Rectal smooth muscle tissue (tissue), 1 donor: Measurements from ENCODE around the gene IL5.

Source experiments
- H3K27ac ChIP-seq: one replicate; pipeline ENCODE4 v1.7.0; 2013; ENCODE audit warnings: low read depth, low read length, inconsistent platforms
- H3K27me3 ChIP-seq: one replicate; pipeline ENCODE4 v1.7.0; 2013; ENCODE audit warnings: low read length; ENCODE audit not compliant: control insufficient read depth, insufficient read depth
- H3K36me3 ChIP-seq: one replicate; pipeline ENCODE4 v1.7.0; 2013; ENCODE audit warnings: low read length; ENCODE audit not compliant: control insufficient read depth, insufficient read depth
- H3K4me1 ChIP-seq: one replicate; pipeline ENCODE4 v1.7.0; 2013; ENCODE audit warnings: low read length; ENCODE audit not compliant: control insufficient read depth, insufficient read depth
- H3K4me3 ChIP-seq: one replicate; pipeline ENCODE4 v1.7.0; 2013; ENCODE audit warnings: low read length
- H3K9ac ChIP-seq: one replicate; pipeline ENCODE4 v1.7.0; 2013; ENCODE audit warnings: low read length

IL5 gene

GRCh38 chr5:132501961-132502931 is 41.1 kb downstream of the IL5 start:
- Histone ChIP-seq H3K9ac (no peak overlapping the region), H3K4me3 (no peak overlapping the region), H3K36me3 (no peaks in the 10 kb centered on the region), H3K27ac (no peak overlapping the region), H3K27me3 (no peaks in the 10 kb centered on the region), H3K4me1 (peaks cover 13% of the 10 kb centered on the region)

- H3K36me3 ChIP-seq = no peaks in the 10 kb centered on the region
- no peaks in the 10 kb centered on the region for H3K27me3 ChIP-seq
- H3K27ac ChIP-seq = no peak overlapping the region
- H3K4me3 ChIP-seq = no peak overlapping the region
- no peak overlapping the region for H3K9ac ChIP-seq
- peaks cover 15% of the 10 kb centered on the region for H3K4me1 ChIP-seq
These were observed 41.7 kb downstream of the IL5 start for GRCh38 chr5:132501629-132501956.

GRCh38 chr5:132500931-132501628 is 42.2 kb downstream of the IL5 start:
- H3K4me1 ChIP-seq = peaks cover 15% of the 10 kb centered on the region
- H3K9ac ChIP-seq = no peak overlapping the region
- no peak overlapping the region for H3K4me3 ChIP-seq
- peak overlapping the region; percentile 45 for H3K27ac ChIP-seq
- no peaks in the 10 kb centered on the region for H3K27me3 ChIP-seq
- no peaks in the 10 kb centered on the region for H3K36me3 ChIP-seq

DNA sequence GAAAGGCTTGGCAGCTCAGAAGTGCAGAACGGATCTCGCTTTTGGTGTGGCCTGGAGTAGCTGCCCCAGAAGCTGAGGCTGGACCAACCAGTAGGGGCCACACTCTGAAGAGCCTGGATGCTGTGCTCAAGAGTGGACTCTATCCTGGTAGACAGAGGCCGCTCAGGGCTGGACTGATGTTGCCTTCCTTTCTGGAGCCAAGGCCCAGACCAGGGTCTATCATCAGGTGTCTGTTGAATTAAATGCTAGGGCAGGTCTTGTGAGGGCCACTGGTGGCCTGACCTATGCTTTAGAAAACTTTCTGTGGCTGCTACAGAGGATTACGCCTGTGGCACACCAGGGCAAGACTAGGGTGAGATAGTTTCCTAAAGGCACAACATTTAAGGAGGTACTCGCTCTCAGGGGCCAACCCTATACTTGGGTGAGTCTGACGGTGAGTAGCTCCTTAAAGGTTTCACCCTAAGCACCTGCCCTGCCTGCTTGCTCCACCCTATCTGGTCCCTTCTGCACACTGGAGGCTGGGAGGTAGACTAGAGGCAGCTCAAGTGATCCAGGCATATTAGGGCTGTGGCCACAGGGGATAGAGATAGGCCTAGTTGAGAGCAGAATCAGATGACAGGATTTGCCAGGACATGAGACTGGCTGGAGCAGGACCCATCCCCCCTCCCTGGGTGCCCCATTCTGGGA is 42.9 kb downstream of the IL5 start:
- Histone ChIP-seq H3K9ac (no peak overlapping the region), H3K36me3 (no peaks in the 10 kb centered on the region), H3K27me3 (no peaks in the 10 kb centered on the region), H3K27ac (peak overlapping the region; percentile 45), H3K4me1 (peaks cover 15% of the 10 kb centered on the region), H3K4me3 (no peak overlapping the region)

DNA sequence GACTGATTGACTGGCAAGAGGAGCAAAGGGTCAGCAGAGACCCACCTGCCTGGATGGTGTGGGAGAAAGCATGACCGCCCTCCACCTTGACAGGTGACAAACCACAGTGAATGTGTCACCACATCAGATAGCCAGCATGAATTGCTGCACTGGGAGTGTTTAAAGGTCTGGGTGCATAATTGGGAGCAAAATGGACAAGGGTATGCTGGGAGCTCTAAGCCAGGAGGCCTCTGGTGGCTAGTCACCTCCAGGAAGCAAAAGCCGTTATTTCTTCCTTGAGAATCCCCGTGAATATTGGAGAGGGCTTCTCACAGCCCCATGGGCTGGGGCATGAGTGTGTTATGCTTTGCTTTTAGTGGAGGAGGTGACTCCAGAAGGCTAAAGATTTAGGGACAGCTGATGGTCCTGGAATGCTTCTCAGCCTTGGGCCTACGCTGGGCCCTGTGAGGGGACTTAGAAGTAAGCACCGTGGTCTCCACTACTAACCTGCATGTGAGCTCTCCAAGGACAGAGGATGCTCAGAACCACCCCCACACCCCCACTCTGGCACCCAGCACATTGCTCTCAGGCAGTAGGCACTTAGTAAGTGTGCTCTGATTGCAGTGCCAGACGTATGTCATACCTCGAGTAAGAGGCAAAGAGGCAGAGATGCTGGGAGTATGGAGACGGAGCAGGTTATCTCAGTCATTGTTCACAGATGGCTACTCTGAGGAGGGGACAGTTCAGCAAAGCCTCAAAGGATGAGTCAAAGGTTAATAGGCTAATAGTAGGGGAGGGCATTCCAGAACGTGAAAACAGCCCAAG is 43.7 kb downstream of the IL5 start:
- Histone ChIP-seq H3K4me1 (peaks cover 18% of the 10 kb centered on the region), H3K36me3 (no peaks in the 10 kb centered on the region), H3K27ac (no peak overlapping the region), H3K9ac (no peak overlapping the region), H3K27me3 (no peaks in the 10 kb centered on the region), H3K4me3 (no peak overlapping the region)

GRCh38 chr5:132498686-132499271 is 44.5 kb downstream of the IL5 start:
- no peak overlapping the region for H3K4me3 ChIP-seq
- H3K27ac ChIP-seq = peak overlapping the region; percentile 97
- H3K4me1 ChIP-seq = peaks cover 18% of the 10 kb centered on the region
- H3K9ac ChIP-seq = no peak overlapping the region
- H3K27me3 ChIP-seq = no peaks in the 10 kb centered on the region
- no peaks in the 10 kb centered on the region for H3K36me3 ChIP-seq

GRCh38 chr5:132498152-132498551 is 45.2 kb downstream of the IL5 start:
- no peak overlapping the region for H3K9ac ChIP-seq

GRCh38 chr5:132497488-132497997 is 45.8 kb downstream of the IL5 start:
- Histone ChIP-seq H3K9ac (no peak overlapping the region), H3K27me3 (no peaks in the 10 kb centered on the region), H3K36me3 (no peaks in the 10 kb centered on the region), H3K4me1 (peaks cover 18% of the 10 kb centered on the region), H3K27ac (peak overlapping the region; percentile 97), H3K4me3 (peak overlapping the region; percentile 87)

More at GRCh38 chr5:132498152-132498551, 45.2 kb downstream of the IL5 start:
- Histone ChIP-seq H3K27me3 (no peaks in the 10 kb centered on the region), H3K36me3 (no peaks in the 10 kb centered on the region), H3K4me3 (no peak overlapping the region), H3K4me1 (peaks cover 18% of the 10 kb centered on the region), H3K27ac (peak overlapping the region; percentile 97)

GRCh38 chr5:132496631-132497487 is 46.5 kb downstream of the IL5 start:
- H3K4me3 ChIP-seq = peak overlapping the region; percentile 87
- H3K27me3 ChIP-seq = no peaks in the 10 kb centered on the region
- peaks cover 18% of the 10 kb centered on the region for H3K4me1 ChIP-seq
- peak overlapping the region; percentile 78 for H3K9ac ChIP-seq
- no peaks in the 10 kb centered on the region for H3K36me3 ChIP-seq
- H3K27ac ChIP-seq = peak overlapping the region; percentile 97

GRCh38 chr5:132496191-132496630 is 47.1 kb downstream of the IL5 start:
- peak overlapping the region; percentile 87 for H3K4me3 ChIP-seq
- H3K9ac ChIP-seq = peak overlapping the region; percentile 78
- peak overlapping the region; percentile 97 for H3K27ac ChIP-seq
- peaks cover 23% of the 10 kb centered on the region for H3K4me1 ChIP-seq
- H3K27me3 ChIP-seq = no peaks in the 10 kb centered on the region
- H3K36me3 ChIP-seq = no peaks in the 10 kb centered on the region
